Stomach (tissue), 9 donors: ENCODE data around the gene SHROOM4. TPM values are rescaled to one million over a fixed set of nuclear protein-coding genes. Genes with fewer than 3 reads are reported as not detected.

Experiments
- DNase-seq, 2 donors: peaks; one replicate each; pipeline versions ENCODE4 v3.0.0 to v3.0.0-alpha.2; 2013 to 2019
- H3K27ac ChIP-seq, 5 donors: fragments of 200-600 bp in 4 of 5; sonication (generic) in 4 of 5; one replicate each; pipeline ENCODE4 v1.5.1; 2013 to 2019; ENCODE audit warnings: mild to moderate bottlenecking in 1 of 5, moderate library complexity in 1 of 5
- H3K27me3 ChIP-seq, 3 donors: fragments of 200-600 bp; sonication (generic); one replicate each; pipeline ENCODE4 v1.5.1; 2017 to 2019; ENCODE audit warnings: mixed run types in 1 of 3
- H3K36me3 ChIP-seq, 4 donors: fragments of 200-600 bp; sonication (generic); 1 replicate in 3 of 4; 2 replicates in 1 of 4; pipeline ENCODE4 v1.5.1; 2016 to 2019
- H3K4me1 ChIP-seq, 4 donors: fragments of 200-600 bp; sonication (generic); one replicate each; pipeline ENCODE4 v1.5.1; 2016 to 2019
- H3K4me3 ChIP-seq, 4 donors: fragments of 200-600 bp; sonication (generic) in 3 of 4; one replicate each; pipeline ENCODE4 v1.5.1; 2016 to 2019; ENCODE audit warnings: mild to moderate bottlenecking in 1 of 4
- H3K9me3 ChIP-seq, 4 donors: fragments of 200-600 bp; sonication (generic); one replicate each; pipeline ENCODE4 v1.5.1; 2016 to 2019
- EP300 ChIP-seq: sonication (generic); formaldehyde crosslinking; IDR thresholded peaks from one replicate; pipeline ENCODE4 v1.6.1; 2017; ENCODE audit warnings: antibody characterized with exemption
- POLR2A ChIP-seq, 4 donors: fragments of 450-650 bp; IDR thresholded peaks; one replicate each; pipeline ENCODE4 v1.6.1; 2016; ENCODE audit warnings: antibody characterized with exemption in 4 of 4, control low read depth in 2 of 4, mild to moderate bottlenecking in 1 of 4, moderate library complexity in 1 of 4
- POLR2AphosphoS5 ChIP-seq, 3 donors: sonication (generic); formaldehyde crosslinking; IDR thresholded peaks; one replicate each; pipeline ENCODE4 v1.6.1; 2016; ENCODE audit warnings: antibody characterized with exemption in 3 of 3
- WGBS, 5 donors: extraction: QIAGEN DNeasy Blood & Tissue Kit in 3 of 5; methylation state at CpG; one replicate each; pipeline versions ENCODE4 v1.1.5 to v1.1.7; 2013 to 2018; 5-methylcytosine and 5-hydroxymethylcytosine counted together
- intact Hi-C: fragments of 100-400 bp; cut with DNase I; formaldehyde crosslinking; loops from one replicate; pipeline ENCODE4 v1.15.1; 2023; ENCODE audit warnings: low total_unique reads
- polyA plus RNA-seq, 3 donors: library from polyadenylated mRNA; stranded (reverse); fragments of 200-250 nt; gene quantifications; one replicate each; pipeline ENCODE4 v1.2.3, GENCODE V29; 2013
- total RNA-seq, 5 donors: library from RNA; depleted of rRNA; stranded (reverse); fragments of >200 nt; gene quantifications; one replicate each; pipeline versions ENCODE4 v1.1.0 to v1.2.3, GENCODE V29; 2014 to 2016
- TF ChIP-seq, protein P1 (sequence below), 7 experiments: fragments of 450-650 bp in 4 of 7; fragments of 200-600 bp in 3 of 7; sonication (generic) in 3 of 7; IDR thresholded peaks; one replicate each; pipeline ENCODE4 v1.5.1; 2016 to 2019; ENCODE audit warnings: antibody characterized with exemption in 7 of 7, control low read depth in 2 of 7, mild to moderate bottlenecking in 1 of 7
- donor health status: healthy with polysubstance abuse.
- donor health status: Bipolar disorder and iron deficiency.
- donor health status: healthy.

Gene SHROOM4
- total and polyA plus RNA-seq, 8 donors = 0.88 to 8.3 (median 2.6) TPM

DNA sequence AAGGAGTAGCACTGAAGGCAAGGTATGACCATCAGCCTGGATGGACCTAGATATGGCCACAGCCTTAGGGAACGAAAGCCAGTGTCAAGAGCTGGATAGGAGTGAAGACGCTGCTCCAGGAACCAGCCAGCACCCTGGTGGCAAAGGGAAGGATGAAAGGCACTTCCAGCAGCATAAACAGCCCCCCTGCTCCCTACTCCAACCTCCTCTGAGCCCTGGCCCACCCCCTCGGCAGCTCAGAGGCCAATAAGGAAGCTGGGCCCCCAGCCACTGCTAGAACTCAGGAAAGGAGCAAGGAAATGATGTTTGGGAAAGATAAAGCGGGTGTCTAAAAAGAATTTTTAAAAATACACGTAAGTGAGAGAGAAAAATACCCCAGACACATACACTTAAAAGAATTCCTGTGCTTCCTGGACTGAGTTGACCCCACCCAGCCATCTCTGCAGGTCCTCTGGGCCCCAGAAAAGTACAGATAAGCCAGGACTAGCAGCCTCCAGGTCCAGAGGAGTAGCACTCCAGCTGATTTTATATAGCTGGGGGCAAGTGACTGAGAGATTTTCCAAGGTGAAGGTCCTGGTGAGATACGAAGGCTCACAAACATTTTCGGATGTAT lies 170.4 kb downstream of the SHROOM4 start:
- no peak for DNase-seq
- H3K36me3 ChIP-seq = no peaks in the 10 kb centered on the region
- peaks cover 0 to 4% (median 0%) of the 10 kb centered on the region in 3 donors for H3K27me3 ChIP-seq
- no peaks in the 10 kb centered on the region for H3K9me3 ChIP-seq
- WGBS, 5 donors = 56 to 79% (median 72%) methylated on average over 7 of the region's 7 CpGs
- H3K4me3 ChIP-seq = no peak overlapping the region
- intact Hi-C loops = no loop called here
- no peak for TF ChIP-seq EP300
- TF ChIP-seq, protein P1, sequence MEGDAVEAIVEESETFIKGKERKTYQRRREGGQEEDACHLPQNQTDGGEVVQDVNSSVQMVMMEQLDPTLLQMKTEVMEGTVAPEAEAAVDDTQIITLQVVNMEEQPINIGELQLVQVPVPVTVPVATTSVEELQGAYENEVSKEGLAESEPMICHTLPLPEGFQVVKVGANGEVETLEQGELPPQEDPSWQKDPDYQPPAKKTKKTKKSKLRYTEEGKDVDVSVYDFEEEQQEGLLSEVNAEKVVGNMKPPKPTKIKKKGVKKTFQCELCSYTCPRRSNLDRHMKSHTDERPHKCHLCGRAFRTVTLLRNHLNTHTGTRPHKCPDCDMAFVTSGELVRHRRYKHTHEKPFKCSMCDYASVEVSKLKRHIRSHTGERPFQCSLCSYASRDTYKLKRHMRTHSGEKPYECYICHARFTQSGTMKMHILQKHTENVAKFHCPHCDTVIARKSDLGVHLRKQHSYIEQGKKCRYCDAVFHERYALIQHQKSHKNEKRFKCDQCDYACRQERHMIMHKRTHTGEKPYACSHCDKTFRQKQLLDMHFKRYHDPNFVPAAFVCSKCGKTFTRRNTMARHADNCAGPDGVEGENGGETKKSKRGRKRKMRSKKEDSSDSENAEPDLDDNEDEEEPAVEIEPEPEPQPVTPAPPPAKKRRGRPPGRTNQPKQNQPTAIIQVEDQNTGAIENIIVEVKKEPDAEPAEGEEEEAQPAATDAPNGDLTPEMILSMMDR (IDR thresholded peaks at IDR 0.05) = no peak
- TF ChIP-seq POLR2A (IDR thresholded peaks at IDR 0.05) = no peak
- no peak for TF ChIP-seq POLR2AphosphoS5 (IDR thresholded peaks at IDR 0.05)
- H3K27ac ChIP-seq = peak overlapping the region in 1 of 5 donors; percentile 8
- no peaks in the 10 kb centered on the region for H3K4me1 ChIP-seq

DNA sequence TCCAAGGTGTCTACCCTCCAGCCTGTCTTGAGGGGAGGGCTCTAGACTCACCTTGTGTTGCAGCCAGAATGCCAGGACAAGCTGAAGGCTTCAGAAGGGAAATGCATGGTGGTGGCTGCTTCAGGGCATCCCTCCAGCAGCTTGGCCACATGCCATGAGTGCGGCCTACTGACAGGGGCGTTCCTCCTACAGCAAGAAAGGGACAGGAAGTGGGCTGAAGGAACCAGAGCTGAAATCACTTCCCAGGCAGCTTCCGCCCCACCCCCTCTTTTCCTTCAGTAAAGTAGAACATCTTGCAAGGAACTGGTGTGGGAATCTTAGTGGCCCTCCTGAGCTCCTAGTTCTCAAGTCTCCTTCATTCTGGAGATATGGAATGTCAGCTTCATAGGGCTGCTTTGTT lies 175.9 kb downstream of the SHROOM4 start:
- no peak overlapping the region for H3K27ac ChIP-seq
- peaks cover 0 to 10% (median 0%) of the 10 kb centered on the region in 3 donors for H3K27me3 ChIP-seq
- H3K4me1 ChIP-seq = no peaks in the 10 kb centered on the region
- H3K36me3 ChIP-seq = peaks cover 0 to 4% (median 0%) of the 10 kb centered on the region in 4 donors
- intact Hi-C loops = no loop called here
- TF ChIP-seq POLR2AphosphoS5 (IDR thresholded peaks at IDR 0.05) (no peak), POLR2A (IDR thresholded peaks at IDR 0.05) (no peak), EP300 (no peak)
- TF ChIP-seq, protein P1 (IDR thresholded peaks at IDR 0.05) = no peak
- DNase-seq = peak in 1 of 2 donors; percentile 22
- H3K4me3 ChIP-seq = no peak overlapping the region
- no peaks in the 10 kb centered on the region for H3K9me3 ChIP-seq
- 67 to 81% (median 71%) methylated on average over 3 of the region's 3 CpGs for WGBS, 5 donors

DNA sequence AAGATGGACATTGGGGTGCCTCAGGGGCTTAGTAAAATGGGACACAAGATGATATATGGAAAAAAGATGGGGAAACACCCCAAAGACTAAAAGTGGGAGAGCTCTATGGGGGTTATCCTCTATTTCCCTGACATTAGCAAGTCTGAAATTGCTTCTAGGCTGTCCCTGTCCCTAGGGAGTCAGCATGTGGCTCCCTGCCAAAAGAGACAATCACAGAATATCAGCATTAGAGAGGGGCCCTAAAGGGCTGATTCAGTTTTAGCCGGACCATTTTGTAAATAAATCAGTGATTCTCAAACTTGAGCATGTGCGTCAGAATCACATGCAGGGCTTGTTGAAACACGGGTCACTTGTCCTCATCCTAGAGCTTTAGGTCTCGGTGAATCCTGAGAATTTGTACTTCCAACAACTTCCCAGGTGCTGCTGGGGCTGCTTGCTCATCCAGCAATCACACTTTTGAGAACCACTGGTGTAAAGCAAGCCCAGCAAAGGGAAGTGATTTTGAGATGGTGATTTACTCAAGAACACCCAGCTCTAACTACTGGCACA lies 178.1 kb downstream of the SHROOM4 start:
- Histone ChIP-seq H3K36me3 (peaks cover 0 to 4% (median 0%) of the 10 kb centered on the region in 4 donors), H3K9me3 (no peaks in the 10 kb centered on the region), H3K4me1 (no peaks in the 10 kb centered on the region), H3K27me3 (peaks cover 0 to 10% (median 0%) of the 10 kb centered on the region in 3 donors), H3K27ac (no peak overlapping the region), H3K4me3 (no peak overlapping the region)
- peak in 1 of 2 donors; percentile 25 for DNase-seq
- TF ChIP-seq POLR2AphosphoS5 (IDR thresholded peaks at IDR 0.05) = no peak
- no peak for TF ChIP-seq POLR2A (IDR thresholded peaks at IDR 0.05)
- TF ChIP-seq EP300 = no peak
- WGBS, 5 donors = 55 to 77% (median 74%) methylated on average over 3 to 4 of the region's 4 CpGs
- intact Hi-C loops = no loop called here

DNA sequence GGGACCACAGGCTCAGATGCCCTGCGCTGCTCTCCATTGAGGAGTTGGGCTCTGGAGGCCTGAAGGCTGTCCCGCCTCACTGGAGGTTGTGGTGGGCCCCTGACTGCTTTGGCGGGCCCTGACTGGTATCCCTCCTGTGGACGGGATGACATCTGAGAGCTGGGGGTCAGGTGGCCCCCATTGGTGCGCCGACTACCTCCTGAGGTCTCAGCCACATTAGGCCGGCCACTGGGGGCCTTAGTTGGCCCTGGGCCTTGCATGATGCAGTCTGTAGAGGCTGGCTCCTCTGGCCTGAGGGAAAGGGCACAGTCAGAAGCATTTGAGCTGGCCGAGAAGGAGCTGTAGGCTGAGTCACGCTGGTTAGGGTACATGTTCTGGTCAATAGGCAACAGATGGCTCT lies 178.8 kb downstream of the SHROOM4 start:
- H3K27ac ChIP-seq = no peak overlapping the region
- intact Hi-C loops = no loop called here
- TF ChIP-seq POLR2AphosphoS5 (IDR thresholded peaks at IDR 0.05) = no peak
- no peak for TF ChIP-seq POLR2A (IDR thresholded peaks at IDR 0.05)
- TF ChIP-seq EP300 = no peak
- TF ChIP-seq, protein P1 (IDR thresholded peaks at IDR 0.05) = no peak
- peaks cover 0 to 11% (median 0%) of the 10 kb centered on the region in 3 donors for H3K27me3 ChIP-seq
- peaks cover 0 to 4% (median 0%) of the 10 kb centered on the region in 4 donors for H3K36me3 ChIP-seq
- no peak overlapping the region for H3K4me3 ChIP-seq
- 80 to 96% (median 90%) methylated on average over 4 to 9 of the region's 9 CpGs for WGBS, 5 donors
- no peak for DNase-seq
- no peaks in the 10 kb centered on the region for H3K9me3 ChIP-seq
- H3K4me1 ChIP-seq = no peaks in the 10 kb centered on the region

DNA sequence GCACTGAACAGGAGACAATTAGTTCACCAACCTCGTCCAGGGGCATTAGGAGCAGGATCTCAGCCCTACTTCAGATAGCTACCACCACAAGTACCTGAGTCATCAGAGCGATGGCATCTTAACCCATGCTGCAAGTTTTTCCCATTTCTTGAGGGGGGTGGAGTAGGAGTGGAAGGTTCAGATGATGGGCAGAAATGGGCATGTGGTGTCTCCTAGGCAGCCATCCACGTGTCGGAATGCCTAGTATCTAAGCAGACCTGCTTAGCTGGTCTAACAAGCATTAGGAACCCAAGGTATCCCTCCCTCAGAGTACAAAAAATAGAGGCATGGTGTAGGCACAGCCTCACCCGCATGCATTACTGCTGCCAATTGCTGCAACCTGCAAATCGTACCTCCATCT lies 184.2 kb downstream of the SHROOM4 start:
- 54 to 88% (median 62%) methylated on average over 4 to 6 of the region's 6 CpGs for WGBS, 5 donors
- Histone ChIP-seq H3K4me3 (no peak overlapping the region), H3K9me3 (no peaks in the 10 kb centered on the region), H3K4me1 (no peaks in the 10 kb centered on the region), H3K27ac (no peak overlapping the region), H3K27me3 (peaks cover 0 to 11% (median 0%) of the 10 kb centered on the region in 3 donors), H3K36me3 (peaks cover 0 to under 1% (median 0%) of the 10 kb centered on the region in 4 donors)
- TF ChIP-seq, protein P1 (IDR thresholded peaks at IDR 0.05) = no peak
- TF ChIP-seq POLR2A (IDR thresholded peaks at IDR 0.05) (no peak), EP300 (no peak), POLR2AphosphoS5 (IDR thresholded peaks at IDR 0.05) (no peak)
- DNase-seq = no peak
- intact Hi-C loops = no loop called here
